ENCODE measurements around the gene RHOD.
A peak's percentile ranks its signal among the peaks of the same experiment; 100 is the strongest.

Gene RHOD

GRCh38 chr11:67062526-67063373 is 6.1 kb downstream of the RHOD start:
- DNase-seq (ENCODE audit: low spot score): no peak

- DNase-seq (ENCODE audit: low spot score): no peak
Measured at GRCh38 chr11:67066333-67066709, 9.7 kb downstream of the RHOD start.

GRCh38 chr11:67071420-67072284 is 15.0 kb downstream of the RHOD start:
- peak; percentile 66 for DNase-seq (ENCODE audit: low spot score)

GRCh38 chr11:67072295-67072694 is 15.6 kb downstream of the RHOD start:
- no peak for DNase-seq (ENCODE audit: low spot score)

- no peak for DNase-seq (ENCODE audit: low spot score)
Measured at GRCh38 chr11:67073908-67074307, 17.3 kb downstream of the RHOD start.

- DNase-seq (ENCODE audit: low spot score): no peak
Measured at GRCh38 chr11:67076202-67076601, 19.6 kb downstream of the RHOD start.

- DNase-seq (ENCODE audit: low spot score): no peak
Measured at GRCh38 chr11:67079065-67079705, 22.5 kb downstream of the RHOD start.

- no peak for DNase-seq (ENCODE audit: low spot score)
Measured at GRCh38 chr11:67082071-67082791, 25.6 kb downstream of the RHOD start.

GRCh38 chr11:67083786-67084366 is 27.2 kb downstream of the RHOD start:
- no peak for DNase-seq (ENCODE audit: low spot score)

GRCh38 chr11:67085617-67086016 is 29.0 kb downstream of the RHOD start:
- DNase-seq (ENCODE audit: low spot score): no peak

- no peak for DNase-seq (ENCODE audit: low spot score)
Measured at GRCh38 chr11:67090717-67091116, 34.1 kb downstream of the RHOD start.

GRCh38 chr11:67095214-67095507 is 38.5 kb downstream of the RHOD start:
- no peak for DNase-seq (ENCODE audit: low spot score)

- DNase-seq (ENCODE audit: low spot score): no peak
Measured at GRCh38 chr11:67098799-67099429, 42.3 kb downstream of the RHOD start.

GRCh38 chr11:67099831-67100324 is 43.2 kb downstream of the RHOD start:
- no peak for DNase-seq (ENCODE audit: low spot score)

- no peak for DNase-seq (ENCODE audit: low spot score)
Measured at GRCh38 chr11:67102664-67103063, 46.0 kb downstream of the RHOD start.

GRCh38 chr11:67105964-67106363 is 49.3 kb downstream of the RHOD start:
- no peak for DNase-seq (ENCODE audit: low spot score)

- DNase-seq (ENCODE audit: low spot score): no peak
Measured at GRCh38 chr11:67111261-67111660, 54.6 kb downstream of the RHOD start.

- peak; percentile 28 for DNase-seq (ENCODE audit: low spot score)
Measured at GRCh38 chr11:67113231-67113721, 56.6 kb downstream of the RHOD start.

- no peak for DNase-seq (ENCODE audit: low spot score)
Measured at GRCh38 chr11:67114275-67114896, 57.7 kb downstream of the RHOD start.

GRCh38 chr11:67116758-67117105 is 60.1 kb downstream of the RHOD start:
- DNase-seq (ENCODE audit: low spot score): no peak

GRCh38 chr11:67117176-67117575 is 60.5 kb downstream of the RHOD start:
- no peak for DNase-seq (ENCODE audit: low spot score)
